BJ (cell line): Measurements from ENCODE around the gene PPFIA2. TPM values are rescaled to one million over a fixed set of nuclear protein-coding genes. Genes with fewer than 3 reads are reported as not detected.

Source experiments
- CTCF ChIA-PET: fragments of 350-600 bp; formaldehyde crosslinking; extraction: SDS; loops from one replicate; lab custom pipeline; 2021; ENCODE audit warnings: antibody characterized with exemption, inconsistent platforms; lab: Yijun Ruan, JAX
- POLR2A ChIA-PET: fragments of 300-600 bp; sonication (Branson Sonifier 250); formaldehyde crosslinking; extraction: SDS; loops from one replicate; lab custom pipeline; 2021; ENCODE audit warnings: antibody characterized with exemption; lab: Charles Lee
- DNase-seq: peaks from one replicate; pipeline ENCODE4 v3.0.0-alpha.2; 2011; ENCODE audit warnings: low read depth
- H3K27me3 ChIP-seq: 2 replicates; pipeline ENCODE4 v1.6.0; 2011; ENCODE audit warnings: low read length; ENCODE audit not compliant: control insufficient read depth, insufficient read depth
- H3K36me3 ChIP-seq: 2 replicates; pipeline ENCODE4 v1.5.1; 2011; ENCODE audit warnings: low read length; ENCODE audit not compliant: control insufficient read depth, insufficient read depth
- H3K4me3 ChIP-seq: 2 replicates; pipeline ENCODE4 v1.5.1; 2011; ENCODE audit warnings: low read depth, mild to moderate bottlenecking, control low read depth, low read length
- CTCF ChIP-seq: IDR thresholded peaks from 2 replicates; pipeline ENCODE4 v1.5.1; 2011; ENCODE audit warnings: low read depth, mild to moderate bottlenecking, control low read depth, inconsistent platforms, low read length, moderate library complexity; ENCODE audit not compliant: insufficient read depth
- polyA plus RNA-seq: library from polyadenylated mRNA; depleted of rRNA; stranded (reverse); fragments of >200 nt; gene quantifications from 2 replicates; pipeline ENCODE4 v1.2.3, GENCODE V29; 2011

PPFIA2 gene
- polyA plus RNA-seq, 1 experiment: not detected

- no peaks in the 10 kb centered on the region for H3K36me3 ChIP-seq
- TF ChIP-seq CTCF: no peak
- CTCF ChIA-PET: interaction anchor here (0.6 kb wide), 1 partner anchor 182 kb away, joined by 3 read pairs; no protein-coding TSS in a partner anchor
- POLR2A ChIA-PET: no interaction called here
- DNase-seq: no peak
- no peaks in the 10 kb centered on the region for H3K27me3 ChIP-seq
- H3K4me3 ChIP-seq: no peak overlapping the region
These were observed 170.7 kb downstream of the PPFIA2 start for GRCh38 chr12:81588235-81589008.

- CTCF ChIA-PET: no interaction called here
- POLR2A ChIA-PET: no interaction called here
- Histone ChIP-seq H3K27me3 (no peaks in the 10 kb centered on the region), H3K36me3 (no peaks in the 10 kb centered on the region), H3K4me3 (no peak overlapping the region)
- no peak for DNase-seq
- TF ChIP-seq CTCF: no peak
These were observed 173.4 kb downstream of the PPFIA2 start for GRCh38 chr12:81585787-81586186.

- CTCF ChIA-PET: no interaction called here
- Histone ChIP-seq H3K36me3 (no peaks in the 10 kb centered on the region), H3K27me3 (no peaks in the 10 kb centered on the region), H3K4me3 (no peak overlapping the region)
- POLR2A ChIA-PET: no interaction called here
- no peak for TF ChIP-seq CTCF
- DNase-seq: no peak
These were observed 185.9 kb downstream of the PPFIA2 start for GRCh38 chr12:81573228-81573627.

- no peaks in the 10 kb centered on the region for H3K36me3 ChIP-seq
- H3K27me3 ChIP-seq: no peaks in the 10 kb centered on the region
- no peak for TF ChIP-seq CTCF
- H3K4me3 ChIP-seq: no peak overlapping the region
- no peak for DNase-seq
- POLR2A ChIA-PET: interaction anchor here (0.5 kb wide), 1 partner anchor 1848 kb away, joined by 3 read pairs; no protein-coding TSS in a partner anchor
- CTCF ChIA-PET: no interaction called here
These were observed 186.7 kb downstream of the PPFIA2 start for GRCh38 chr12:81572411-81572810.

GRCh38 chr12:81570234-81570633, 188.9 kb downstream of the PPFIA2 start:
- no peak for DNase-seq
- POLR2A ChIA-PET: no interaction called here
- TF ChIP-seq CTCF: no peak

More at GRCh38 chr12:81570234-81570633, 188.9 kb downstream of the PPFIA2 start:
- H3K36me3 ChIP-seq: no peaks in the 10 kb centered on the region
- H3K27me3 ChIP-seq: no peaks in the 10 kb centered on the region
- no peak overlapping the region for H3K4me3 ChIP-seq
- CTCF ChIA-PET: no interaction called here
